Neural progenitor cell (in vitro differentiated cells): ENCODE results near the gene APH1B.

ENCODE experiments used
- CTCF ChIP-seq: fragments of 200-600 bp; sonication (generic); IDR thresholded peaks from 2 replicates; pipeline ENCODE4 v1.5.1; 2017; ENCODE audit warnings: antibody characterized with exemption, mild to moderate bottlenecking
- EZH2 ChIP-seq: fragments of 200-600 bp; sonication (generic); IDR thresholded peaks from 2 replicates; pipeline ENCODE4 v1.6.1; 2017; ENCODE audit warnings: antibody characterized with exemption, mild to moderate bottlenecking, moderate library complexity
- EZH2phosphoT487 ChIP-seq: fragments of 200-600 bp; sonication (generic); IDR thresholded peaks from 2 replicates; pipeline ENCODE4 v1.6.1; 2017; ENCODE audit warnings: antibody characterized with exemption

DNA sequence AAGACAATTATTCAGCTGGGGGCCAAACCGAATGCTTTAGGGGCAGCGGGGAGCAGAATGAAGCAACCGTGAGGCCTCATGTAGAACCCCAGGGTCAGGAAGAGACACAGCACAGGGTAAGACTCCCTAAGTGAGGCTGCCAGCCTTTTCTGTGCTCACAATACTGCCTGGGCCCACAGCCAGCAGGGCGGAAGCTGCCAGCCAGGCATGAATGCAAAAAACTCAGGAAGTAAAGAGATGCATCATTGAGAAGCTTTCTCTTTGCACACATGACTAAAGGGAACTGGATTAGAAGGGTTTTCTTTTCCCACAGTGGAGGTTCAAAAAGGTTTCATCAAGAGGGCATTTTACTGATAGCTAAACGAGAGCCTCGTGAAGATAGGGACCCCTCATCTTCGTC lies 71.0 kb downstream of the APH1B start:
- TF ChIP-seq CTCF (no peak), EZH2 (no peak), EZH2phosphoT487 (no peak)
